NCI-H1092 (cell line): Measurements from ENCODE around the gene LRP8.

Experiments used
- DNase-seq: peaks from one replicate; lab custom pipeline; 2025; lab: John Stamatoyannopoulos, UW

The LRP8 gene

GRCh38 chr1:53339736-53340635 is 12.1 kb upstream of the LRP8 start:
- no peak for DNase-seq

- DNase-seq = no peak
These were observed 10.6 kb upstream of the LRP8 start for GRCh38 chr1:53338423-53338822.

GRCh38 chr1:53337499-53337898 is 9.6 kb upstream of the LRP8 start:
- DNase-seq = no peak

- DNase-seq = no peak
These were observed 8.3 kb upstream of the LRP8 start for GRCh38 chr1:53336146-53336545.

GRCh38 chr1:53335661-53336060 is 7.8 kb upstream of the LRP8 start:
- DNase-seq = no peak

- no peak for DNase-seq
These were observed 6.9 kb upstream of the LRP8 start for GRCh38 chr1:53334781-53335180.

GRCh38 chr1:53334312-53334711 is 6.4 kb upstream of the LRP8 start:
- DNase-seq = no peak

GRCh38 chr1:53332833-53333232 is 5.0 kb upstream of the LRP8 start:
- no peak for DNase-seq

GRCh38 chr1:53332186-53332564 is 4.3 kb upstream of the LRP8 start:
- DNase-seq = no peak

GRCh38 chr1:53331446-53332185 is 3.7 kb upstream of the LRP8 start:
- DNase-seq = no peak

GRCh38 chr1:53330819-53331218 is 2.9 kb upstream of the LRP8 start:
- no peak for DNase-seq

GRCh38 chr1:53328541-53329499 is 950 bp upstream of the LRP8 start:
- DNase-seq = no peak

- peak; percentile 11 for DNase-seq
These were observed 522 bp downstream of the LRP8 start for GRCh38 chr1:53327182-53327913.

GRCh38 chr1:53326598-53327181 is 1.2 kb downstream of the LRP8 start:
- no peak for DNase-seq

GRCh38 chr1:53326088-53326597 is 1.7 kb downstream of the LRP8 start:
- DNase-seq = peak; percentile 78

GRCh38 chr1:53325326-53326087 is 2.4 kb downstream of the LRP8 start:
- no peak for DNase-seq

- no peak for DNase-seq
These were observed 3.1 kb downstream of the LRP8 start for GRCh38 chr1:53324728-53325297.

- DNase-seq = no peak
These were observed 3.5 kb downstream of the LRP8 start for GRCh38 chr1:53324321-53324720.

- DNase-seq = no peak
These were observed 4.6 kb downstream of the LRP8 start for GRCh38 chr1:53323316-53323715.
